ENCODE measurements around the gene NPRL2.

GRCh38 chr3:50370594-50370993, 20.0 kb upstream of the NPRL2 start:
- TF ChIP-seq, protein P1, sequence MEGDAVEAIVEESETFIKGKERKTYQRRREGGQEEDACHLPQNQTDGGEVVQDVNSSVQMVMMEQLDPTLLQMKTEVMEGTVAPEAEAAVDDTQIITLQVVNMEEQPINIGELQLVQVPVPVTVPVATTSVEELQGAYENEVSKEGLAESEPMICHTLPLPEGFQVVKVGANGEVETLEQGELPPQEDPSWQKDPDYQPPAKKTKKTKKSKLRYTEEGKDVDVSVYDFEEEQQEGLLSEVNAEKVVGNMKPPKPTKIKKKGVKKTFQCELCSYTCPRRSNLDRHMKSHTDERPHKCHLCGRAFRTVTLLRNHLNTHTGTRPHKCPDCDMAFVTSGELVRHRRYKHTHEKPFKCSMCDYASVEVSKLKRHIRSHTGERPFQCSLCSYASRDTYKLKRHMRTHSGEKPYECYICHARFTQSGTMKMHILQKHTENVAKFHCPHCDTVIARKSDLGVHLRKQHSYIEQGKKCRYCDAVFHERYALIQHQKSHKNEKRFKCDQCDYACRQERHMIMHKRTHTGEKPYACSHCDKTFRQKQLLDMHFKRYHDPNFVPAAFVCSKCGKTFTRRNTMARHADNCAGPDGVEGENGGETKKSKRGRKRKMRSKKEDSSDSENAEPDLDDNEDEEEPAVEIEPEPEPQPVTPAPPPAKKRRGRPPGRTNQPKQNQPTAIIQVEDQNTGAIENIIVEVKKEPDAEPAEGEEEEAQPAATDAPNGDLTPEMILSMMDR (IDR thresholded peaks at IDR 0.05; ENCODE audit: control extremely low read depth in 1 of 3, insufficient read depth in 1 of 3, low read depth in 1 of 3, low read length in 3 of 3), result peak in 1 of 3 experiments; percentile 34; a peak in 1 of 4 replicates
- TF ChIP-seq EZH2 (IDR thresholded peaks at IDR 0.05; ENCODE audit: low read depth, low read length, severe bottlenecking), result no peak
- no peak for TF ChIP-seq SUZ12 (IDR thresholded peaks at IDR 0.05; ENCODE audit: low read length)
- no peak for TF ChIP-seq CBX5 (IDR thresholded peaks at IDR 0.05; ENCODE audit: low read depth, low read length)
- TF ChIP-seq TBP (IDR thresholded peaks at IDR 0.05; ENCODE audit: low read depth, low read length), result no peak

Data from H1 (cell line).